HG03342 (cell line): ENCODE results near the gene MEN1.
A peak's percentile ranks its signal among the peaks of the same experiment; 100 is the strongest.

Experiments
- ATAC-seq: cut with Tn5 transposase; IDR thresholded peaks from one replicate; pipeline ENCODE4 v1.9.1; 2021; ENCODE audit warnings: mild to moderate bottlenecking, moderate library complexity; ENCODE audit not compliant: unreplicated experiment

Gene MEN1

DNA sequence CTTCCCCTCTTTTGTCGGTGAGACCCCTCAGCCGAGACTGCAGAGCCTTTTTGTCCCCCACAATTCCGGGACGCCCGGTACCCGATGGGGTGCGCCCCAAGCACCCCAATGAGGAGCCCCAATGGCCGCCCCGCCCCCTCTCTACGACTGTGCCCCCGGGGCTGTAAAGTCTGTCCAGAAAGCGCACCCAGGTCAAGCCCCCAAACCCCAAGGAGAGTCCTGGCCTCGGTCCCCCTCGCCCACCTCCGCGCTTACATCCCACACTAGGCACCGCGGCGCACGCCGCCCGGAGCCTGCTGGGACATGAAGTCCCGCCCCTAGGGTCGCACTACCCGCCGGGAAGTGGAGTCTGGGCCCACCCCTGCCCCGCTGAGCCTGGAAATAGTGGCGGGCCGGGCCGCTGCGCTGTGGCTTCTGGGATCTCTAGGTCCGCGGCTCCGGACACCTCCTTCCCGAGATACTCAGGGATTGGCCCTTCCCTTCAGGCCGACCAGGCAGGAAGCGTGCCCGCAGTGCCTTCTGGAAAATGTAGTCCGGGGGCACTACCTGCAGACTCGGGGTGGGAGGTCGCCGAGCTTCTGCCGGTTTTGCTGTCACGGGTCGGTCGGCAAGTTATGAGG, at the start of gene MEN1:
Gene MEN1, minus strand, starts transcription at position 281 of the 620 bp plus-strand sequence. CDS start 442 bp downstream, outside the sequence.
- peak; percentile 55 for ATAC-seq

- peak; percentile 70 for ATAC-seq
These were observed 49.4 kb upstream of the MEN1 start for GRCh38 chr11:64859542-64860414.

DNA sequence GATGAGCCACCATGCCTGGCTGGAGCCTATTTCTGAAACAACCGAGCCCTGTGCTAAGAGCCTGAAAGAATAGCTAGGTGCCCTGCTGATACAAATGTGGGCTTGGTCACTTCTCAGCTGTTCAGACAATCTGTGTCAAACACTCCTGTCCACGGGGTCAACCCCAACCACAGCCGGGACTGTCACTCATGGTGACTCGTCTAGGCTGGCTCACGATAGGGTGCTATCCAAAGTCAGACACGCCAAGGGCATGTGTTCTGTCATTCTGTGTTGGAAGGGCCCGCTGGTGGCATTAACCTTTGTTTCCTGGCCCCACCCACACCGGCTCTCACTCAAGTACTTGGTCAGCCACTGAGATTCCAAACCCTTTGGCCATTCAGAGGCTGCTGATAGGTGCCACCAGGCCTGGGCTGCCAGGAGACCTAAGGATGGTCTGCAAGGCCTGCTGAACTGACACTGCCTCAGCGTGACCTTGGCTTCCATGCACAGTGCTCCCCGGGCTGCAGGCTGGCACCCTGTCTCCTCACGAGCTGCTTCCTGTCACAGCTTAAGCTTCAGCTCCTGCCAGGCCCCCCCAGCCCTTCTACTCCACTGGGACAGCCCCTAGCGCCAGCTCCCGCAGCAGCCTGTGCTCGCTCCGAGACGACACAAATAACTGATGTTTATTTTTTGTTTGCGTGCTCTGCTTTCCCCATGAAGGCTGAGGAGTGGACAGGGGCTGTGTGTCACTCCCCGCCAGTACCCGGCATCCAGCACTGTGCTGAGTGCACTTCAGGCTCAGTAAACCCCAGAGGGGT, 48.3 kb upstream of the MEN1 start:
- peak; percentile 21 for ATAC-seq

DNA sequence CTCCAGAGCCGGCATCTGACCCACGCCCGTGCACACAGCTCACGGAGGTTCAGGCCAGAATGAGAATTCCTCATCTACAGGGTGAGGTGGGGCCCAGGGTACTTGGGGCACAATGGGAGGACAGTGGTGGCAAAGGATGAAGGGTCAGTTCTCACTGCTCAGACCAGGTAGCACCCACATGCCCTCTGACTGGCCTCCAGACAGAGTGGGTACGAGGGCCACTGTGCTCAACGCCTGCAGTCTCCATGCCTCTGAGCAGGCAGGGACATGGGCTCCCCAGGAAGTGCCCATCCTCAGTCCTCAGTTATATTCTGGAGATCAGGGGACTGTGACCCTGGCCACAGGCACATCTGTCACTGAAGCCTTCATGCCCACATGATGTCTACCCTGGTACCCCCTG, 47.1 kb upstream of the MEN1 start:
- no peak for ATAC-seq

- ATAC-seq = no peak
These were observed 46.3 kb upstream of the MEN1 start for GRCh38 chr11:64856382-64857227.

DNA sequence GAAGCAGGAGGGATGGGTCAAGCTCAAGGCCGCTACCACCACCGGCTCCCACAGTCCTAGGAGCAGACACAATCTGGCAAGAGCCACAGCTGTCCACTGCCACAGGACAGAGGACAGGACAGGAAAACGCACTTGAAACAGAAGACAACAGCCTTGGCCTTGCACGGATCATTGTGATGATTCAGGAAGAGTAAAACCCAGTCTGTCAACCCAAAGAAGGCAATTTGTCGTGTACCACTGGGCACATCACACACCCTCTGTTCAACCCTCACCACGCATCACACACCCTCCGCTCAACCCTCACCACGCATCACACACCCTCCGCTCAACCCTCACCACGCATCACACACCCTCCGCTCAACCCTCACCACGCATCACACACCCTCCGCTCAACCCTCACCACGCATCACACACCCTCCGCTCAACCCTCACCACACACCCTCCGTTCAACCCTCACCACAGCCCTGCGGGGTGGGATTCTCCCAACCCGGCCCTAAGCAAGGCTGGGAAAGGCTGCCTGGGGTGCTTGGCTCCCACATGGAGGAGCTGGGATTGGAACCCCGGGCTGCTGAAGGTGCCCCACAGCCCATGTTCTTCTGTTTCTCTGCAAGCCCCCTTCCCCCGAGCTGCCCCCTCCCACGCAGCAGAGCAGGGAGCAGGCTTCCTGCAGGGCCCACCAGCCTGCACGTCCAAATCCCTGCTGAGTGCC, 45.4 kb upstream of the MEN1 start:
- no peak for ATAC-seq

DNA sequence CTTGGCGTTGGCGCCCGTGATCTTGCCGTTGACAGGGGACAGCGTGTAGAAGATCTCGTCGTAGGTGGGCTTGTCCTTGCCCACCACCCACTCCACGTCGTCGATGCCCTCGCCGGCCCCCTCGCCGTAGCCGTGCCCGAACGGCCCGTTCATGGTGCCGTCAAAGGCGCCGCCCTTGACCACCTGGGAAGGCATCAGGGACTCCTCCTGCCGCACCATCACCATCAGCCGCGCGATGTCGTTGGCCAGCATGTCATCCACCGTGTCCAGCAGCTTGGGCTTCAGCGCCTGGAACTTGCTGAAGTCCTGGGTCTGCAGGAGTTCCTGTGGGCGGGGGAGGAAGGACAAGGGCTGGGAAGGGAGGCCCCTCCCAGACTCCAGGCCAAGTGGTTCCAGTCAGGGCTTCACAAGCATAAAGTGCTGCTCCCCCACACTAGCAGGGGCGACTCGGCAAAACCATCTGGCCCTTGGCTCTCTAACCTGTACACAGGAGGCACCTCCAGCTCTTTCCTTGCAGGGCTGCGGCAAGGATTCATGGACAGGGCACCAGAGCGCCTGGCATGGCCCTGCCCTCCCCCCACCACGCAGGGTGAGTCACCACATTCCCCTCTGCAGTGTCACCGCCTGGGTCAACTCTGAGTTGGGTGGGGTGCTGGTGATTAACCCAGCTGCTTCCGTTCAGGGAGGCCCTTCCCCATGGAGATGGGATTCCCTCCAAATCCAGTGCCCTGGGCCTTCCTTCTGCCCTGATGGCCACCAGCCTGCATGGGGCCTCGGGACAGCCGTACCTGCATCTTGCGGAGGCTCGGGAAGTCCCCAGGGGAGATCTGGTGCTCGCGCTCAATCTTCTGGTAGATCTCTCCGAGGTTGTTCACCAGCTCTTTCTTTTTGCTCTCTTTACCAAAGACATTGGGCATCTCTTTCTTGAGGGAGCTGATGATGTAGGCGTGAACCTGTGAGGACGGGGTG, 44.5 kb upstream of the MEN1 start:
- no peak for ATAC-seq

DNA sequence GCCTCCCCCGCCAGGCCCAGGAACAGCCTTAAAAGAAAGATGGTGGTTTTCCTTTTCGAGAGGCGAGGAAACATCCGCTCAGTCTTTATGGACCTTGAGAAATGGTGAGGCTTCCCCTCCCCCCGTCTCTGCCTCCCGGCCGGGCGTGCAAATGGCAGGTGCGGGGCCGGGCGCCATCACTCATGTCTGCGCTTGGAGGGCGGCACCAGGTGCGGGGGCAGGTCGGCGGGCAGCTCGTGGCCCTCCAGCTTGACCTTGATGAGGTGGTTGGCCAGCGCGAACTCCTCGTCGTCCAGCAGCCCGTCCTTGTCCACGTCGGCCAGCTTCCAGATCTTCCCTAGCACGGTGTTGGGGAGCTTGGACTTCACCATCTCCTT, 43.8 kb upstream of the MEN1 start:
- no peak for ATAC-seq

DNA sequence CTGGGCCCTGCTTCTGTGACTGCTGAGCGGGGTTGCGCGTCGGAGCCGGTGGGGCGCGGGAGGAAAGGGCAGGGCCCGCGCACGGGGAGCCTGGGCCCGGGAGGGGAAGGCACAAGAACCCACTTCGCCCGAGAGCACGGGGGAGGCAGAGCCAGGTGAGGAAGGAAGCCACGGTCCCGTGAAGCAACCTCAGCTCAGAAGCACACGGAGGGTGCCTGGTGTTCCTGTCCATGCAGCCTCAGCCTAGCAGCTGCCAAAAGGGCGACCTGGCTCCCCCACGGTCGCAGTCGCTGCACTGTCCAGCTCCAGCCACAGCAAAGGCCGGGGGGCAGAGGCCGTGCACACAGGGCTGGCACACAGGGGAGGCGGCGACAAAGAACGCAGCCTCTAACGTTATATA, 43.4 kb upstream of the MEN1 start:
- no peak for ATAC-seq

GRCh38 chr11:64852804-64853509, 42.6 kb upstream of the MEN1 start:
- ATAC-seq = no peak

- no peak for ATAC-seq
These were observed 41.5 kb upstream of the MEN1 start for GRCh38 chr11:64851831-64852351.

DNA sequence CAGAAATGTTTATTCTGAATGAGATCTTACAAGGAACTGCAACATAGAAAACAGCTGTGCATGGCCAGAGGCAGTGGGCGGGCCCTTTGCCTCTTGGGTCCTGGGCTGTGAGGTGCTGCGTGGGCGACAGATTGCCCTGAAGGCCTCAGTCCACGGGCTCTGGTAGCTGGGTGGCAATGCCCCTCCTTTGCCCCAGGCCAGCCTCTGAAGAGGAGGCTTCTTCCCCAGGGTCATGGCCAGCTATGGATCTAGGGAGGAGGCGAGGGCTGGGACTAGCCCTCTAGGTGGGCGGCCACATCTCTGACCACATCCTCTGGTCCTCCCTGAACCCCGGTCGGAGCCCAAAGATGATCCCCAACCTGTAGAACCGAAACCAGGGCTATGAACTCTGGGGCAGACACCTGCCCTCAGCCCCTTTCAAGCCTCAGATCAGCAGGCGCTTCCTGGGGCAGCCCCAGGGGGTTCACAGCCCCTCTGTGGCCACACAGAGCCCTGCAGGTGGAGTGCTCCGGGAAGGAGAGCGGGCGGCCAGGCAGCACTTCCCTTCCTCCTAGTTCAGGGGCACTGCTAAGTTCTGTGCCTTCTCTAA, 40.7 kb upstream of the MEN1 start:
- ATAC-seq = peak; percentile 54

GRCh38 chr11:64849598-64850356, 39.4 kb upstream of the MEN1 start:
- ATAC-seq = no peak

- ATAC-seq = no peak
These were observed 38.7 kb upstream of the MEN1 start for GRCh38 chr11:64848826-64849597.

DNA sequence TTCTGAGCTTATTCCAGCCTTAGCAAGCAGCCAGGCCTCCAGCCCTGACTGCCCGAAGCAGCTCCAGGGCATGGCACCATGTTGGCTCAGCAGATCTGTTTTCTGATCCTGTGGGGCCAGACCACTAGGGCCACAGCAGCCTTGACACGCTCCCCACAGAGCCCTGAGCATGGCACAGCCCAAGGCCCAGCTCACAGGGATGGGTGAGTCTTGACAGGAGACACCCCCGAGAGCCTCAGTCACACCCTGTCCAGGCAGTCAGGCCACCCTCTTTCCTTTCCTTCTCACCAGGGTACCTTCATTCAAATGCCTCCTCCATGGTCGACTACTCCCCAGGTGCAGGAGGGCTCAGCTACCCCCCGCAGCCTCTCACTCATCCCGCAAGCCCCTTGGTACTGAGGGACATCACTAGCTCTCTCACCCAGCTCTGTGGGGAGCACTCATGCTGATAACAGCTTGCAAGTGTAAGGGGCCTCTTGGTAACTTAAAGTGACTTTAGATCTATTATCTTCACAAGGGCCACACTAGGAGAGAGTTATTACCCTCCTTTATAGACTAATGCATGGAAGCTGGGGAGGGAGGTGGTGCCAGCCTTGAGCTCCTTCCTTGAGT, 38.0 kb upstream of the MEN1 start:
- no peak for ATAC-seq
